HG03460 (cell line): Measurements from ENCODE around the gene ABHD17A.
"Not testable (repeated sequence)": the region's sequence is repeated elsewhere in the genome, so short reads cannot be mapped to it uniquely, and the experiment has no call there.

Experiments
- ATAC-seq: cut with Tn5 transposase; IDR thresholded peaks from one replicate; pipeline ENCODE4 v1.9.1; 2021; ENCODE audit not compliant: unreplicated experiment

Gene ABHD17A

DNA sequence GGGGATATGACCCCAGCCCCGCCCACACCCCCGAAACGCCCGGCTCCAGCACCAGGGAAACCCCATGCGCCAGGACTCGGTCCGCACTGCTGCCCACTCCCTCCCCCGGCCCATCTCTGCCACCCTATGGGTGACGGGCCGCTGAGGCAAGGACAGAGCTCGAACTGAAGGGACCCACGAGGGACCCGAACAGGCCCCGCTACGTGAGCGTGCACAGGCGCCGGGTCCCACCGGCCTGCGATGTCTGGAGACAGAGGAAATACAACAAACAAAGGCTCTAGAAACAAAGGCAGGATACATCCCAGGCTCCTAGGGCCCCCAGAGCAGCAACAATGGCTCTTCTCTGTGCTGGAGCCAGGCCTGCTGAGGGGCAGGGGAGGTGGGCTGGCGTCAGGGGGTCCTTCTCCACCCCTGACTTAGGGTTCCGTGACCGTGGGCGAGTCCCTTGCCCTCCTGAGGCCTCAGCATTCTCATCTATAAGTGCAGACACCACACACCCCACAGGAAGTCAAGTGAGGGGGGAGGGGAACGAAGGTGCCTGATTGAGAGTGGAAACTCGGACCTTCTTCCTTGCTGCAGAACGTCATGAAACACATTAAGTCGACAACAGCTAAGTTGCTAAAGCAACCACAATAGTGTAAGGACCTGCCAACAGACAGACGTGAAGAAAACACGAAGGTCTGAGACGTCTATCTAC lies 3.1 kb downstream of the ABHD17A start:
- no peak for ATAC-seq

GRCh38 chr19:1881393-1882088 lies 3.8 kb downstream of the ABHD17A start:
- ATAC-seq, result not testable (repeated sequence)

DNA sequence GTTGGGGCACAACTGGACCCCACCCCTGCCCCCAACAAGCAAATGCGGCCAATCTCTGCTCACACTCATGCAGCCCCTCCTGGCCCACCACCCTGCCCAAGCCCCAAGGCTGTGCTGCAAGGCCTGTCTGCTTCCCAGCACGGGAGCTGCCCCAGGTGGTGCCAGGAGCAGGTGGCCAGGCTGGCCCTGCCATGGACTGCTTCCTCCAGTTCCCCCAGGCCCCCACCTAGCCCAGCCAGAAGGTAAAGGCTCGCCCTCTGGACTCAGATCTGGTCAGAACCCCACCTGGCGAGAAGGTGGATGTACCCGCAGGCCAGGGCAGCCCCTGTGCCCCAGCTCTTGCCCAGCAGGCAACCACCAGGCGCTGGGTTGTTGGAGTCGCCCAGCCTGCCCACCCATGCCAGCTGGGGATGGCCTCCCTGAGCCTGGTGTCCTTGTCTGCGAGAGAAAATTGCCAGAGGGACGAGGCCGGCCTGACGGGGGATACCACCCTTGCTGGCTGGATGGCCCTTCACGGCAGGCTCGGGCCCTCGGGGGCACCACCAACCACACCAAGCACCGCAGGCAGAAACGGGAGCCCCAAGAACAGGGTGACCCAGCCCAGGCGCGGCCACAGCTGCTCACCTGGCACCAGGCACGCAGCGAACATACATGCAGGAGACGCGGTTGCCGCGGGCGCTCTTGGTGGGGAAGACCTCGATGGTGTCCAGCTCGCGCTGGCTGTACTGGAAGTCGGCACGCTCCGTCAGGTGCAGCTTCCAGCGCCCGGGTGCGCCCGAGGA lies 4.5 kb downstream of the ABHD17A start:
- no peak for ATAC-seq

GRCh38 chr19:1879982-1880381 lies 5.3 kb downstream of the ABHD17A start:
- ATAC-seq, result not testable (repeated sequence)

GRCh38 chr19:1878583-1878982 lies 6.7 kb downstream of the ABHD17A start:
- ATAC-seq, result not testable (repeated sequence)

GRCh38 chr19:1877280-1877660 lies 8.0 kb downstream of the ABHD17A start:
- ATAC-seq, result not testable (repeated sequence)

- peak; percentile 7 for ATAC-seq
These were observed 8.6 kb downstream of the ABHD17A start for GRCh38 chr19:1876496-1877279.

DNA sequence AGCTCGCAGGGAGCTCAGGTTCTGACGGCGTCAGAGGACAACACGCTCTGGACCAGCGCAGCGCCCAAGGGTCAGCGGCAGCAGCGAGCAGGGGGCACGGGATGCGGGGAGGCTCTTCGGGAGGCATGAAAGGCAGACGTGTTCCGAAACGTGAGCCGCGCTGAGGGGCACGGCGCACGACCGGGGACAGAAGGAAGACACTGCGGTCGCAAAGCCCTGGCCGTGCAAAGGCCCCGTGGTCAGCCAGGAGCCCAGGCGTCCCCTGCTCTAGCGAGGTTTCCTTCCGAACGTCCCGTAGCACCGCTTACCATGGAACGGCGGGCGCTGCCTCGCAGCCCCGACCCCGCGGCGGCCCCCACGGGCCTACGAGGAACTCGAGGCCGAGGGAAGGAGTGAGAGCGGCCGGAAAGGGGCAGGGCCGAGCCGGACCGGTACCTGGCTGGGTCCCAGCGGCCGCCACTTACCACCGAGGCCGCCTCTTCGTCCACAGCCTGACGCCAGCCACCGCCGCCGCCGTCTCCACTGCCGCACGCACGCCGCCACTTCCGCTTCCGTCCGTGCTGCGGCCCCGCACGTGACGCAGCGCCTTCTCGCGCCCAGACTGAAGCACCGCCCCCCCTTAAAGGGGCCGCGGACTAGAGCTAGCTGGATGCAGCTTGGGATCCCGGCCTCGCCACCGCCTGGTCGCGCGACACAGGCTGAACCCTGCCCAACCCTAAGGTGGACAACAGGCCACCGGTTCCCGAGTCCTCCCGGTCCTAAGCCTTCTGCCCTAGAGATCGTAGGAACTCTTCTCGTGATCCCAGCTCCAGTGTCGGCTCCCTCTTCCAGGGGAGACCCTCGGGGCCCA lies 9.4 kb downstream of the ABHD17A start:
- ATAC-seq, result peak; percentile 78

- not testable (repeated sequence) for ATAC-seq
These were observed 10.0 kb downstream of the ABHD17A start for GRCh38 chr19:1875265-1875645.

DNA sequence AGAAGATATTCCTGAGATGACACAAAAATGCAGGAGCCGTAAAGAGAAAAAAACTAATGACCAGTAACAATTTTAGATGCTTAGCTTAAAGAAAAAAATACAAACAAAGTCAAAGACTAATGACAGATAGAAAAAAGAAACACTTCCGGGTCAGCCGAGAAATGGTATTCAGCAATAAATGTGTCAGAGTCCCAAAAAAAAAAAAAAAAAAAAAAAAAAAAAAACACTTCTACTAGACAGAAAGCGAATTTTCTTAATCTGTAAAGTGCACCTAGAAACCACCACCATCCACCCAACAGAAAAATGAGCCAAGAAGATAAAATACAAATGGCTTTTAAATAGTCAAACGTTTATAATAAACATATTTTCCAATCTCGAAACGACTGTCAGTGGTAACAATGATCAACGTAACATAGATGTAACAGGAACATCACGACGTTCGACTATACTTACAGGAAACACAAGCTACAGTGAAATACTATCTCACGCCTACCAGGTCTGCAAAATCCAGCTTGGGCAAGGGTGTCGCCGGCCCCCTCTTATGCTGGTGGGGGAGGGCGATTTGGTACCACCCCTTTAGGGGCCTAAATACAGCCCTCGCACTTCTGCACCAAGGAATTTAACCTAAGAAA lies 10.6 kb downstream of the ABHD17A start:
- no peak for ATAC-seq

DNA sequence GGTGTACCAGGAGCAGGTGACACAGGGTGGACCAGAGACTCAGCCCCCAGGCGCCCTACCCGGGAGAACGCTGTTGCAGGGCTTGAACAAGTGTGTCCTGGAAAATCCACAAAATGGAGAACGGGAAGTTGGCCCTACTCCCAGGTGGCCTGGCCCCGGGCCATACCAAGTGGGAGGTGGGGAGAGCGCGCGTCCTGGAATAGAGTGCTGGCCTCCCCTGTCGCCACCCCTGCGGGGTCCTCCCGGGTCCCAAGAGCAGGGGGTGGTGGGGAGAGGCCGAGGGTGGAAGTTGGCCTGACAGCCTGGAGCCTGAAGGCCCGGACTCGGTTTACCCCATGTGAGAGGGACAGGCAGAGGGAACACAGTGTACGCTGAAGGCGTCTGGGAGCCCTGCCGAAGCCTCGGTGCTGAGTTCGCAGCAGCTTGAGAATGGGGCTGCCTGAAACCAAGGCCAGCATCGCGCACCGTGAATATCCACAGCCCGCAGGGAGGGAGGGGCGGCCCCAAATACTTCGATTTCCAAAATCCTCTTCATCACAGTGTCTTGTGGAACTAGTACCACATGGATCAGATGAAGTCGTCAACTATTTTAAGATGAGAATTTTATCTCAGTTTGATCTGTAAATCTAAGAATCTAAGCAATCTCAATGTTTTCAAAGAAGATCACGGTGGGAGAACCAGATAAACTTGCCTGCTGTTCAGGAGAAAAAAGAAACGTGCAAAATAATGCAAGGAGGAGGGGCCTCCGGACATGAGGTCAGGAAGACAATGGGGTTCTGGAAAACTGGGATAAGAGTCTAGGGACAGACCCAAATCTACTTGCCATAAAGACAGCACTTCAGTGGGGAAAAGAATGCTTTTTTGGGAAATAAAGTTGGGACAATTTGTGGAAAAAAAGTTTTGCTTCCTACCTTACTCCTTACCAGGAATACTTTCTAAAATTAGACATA lies 11.5 kb downstream of the ABHD17A start:
- ATAC-seq, result no peak

DNA sequence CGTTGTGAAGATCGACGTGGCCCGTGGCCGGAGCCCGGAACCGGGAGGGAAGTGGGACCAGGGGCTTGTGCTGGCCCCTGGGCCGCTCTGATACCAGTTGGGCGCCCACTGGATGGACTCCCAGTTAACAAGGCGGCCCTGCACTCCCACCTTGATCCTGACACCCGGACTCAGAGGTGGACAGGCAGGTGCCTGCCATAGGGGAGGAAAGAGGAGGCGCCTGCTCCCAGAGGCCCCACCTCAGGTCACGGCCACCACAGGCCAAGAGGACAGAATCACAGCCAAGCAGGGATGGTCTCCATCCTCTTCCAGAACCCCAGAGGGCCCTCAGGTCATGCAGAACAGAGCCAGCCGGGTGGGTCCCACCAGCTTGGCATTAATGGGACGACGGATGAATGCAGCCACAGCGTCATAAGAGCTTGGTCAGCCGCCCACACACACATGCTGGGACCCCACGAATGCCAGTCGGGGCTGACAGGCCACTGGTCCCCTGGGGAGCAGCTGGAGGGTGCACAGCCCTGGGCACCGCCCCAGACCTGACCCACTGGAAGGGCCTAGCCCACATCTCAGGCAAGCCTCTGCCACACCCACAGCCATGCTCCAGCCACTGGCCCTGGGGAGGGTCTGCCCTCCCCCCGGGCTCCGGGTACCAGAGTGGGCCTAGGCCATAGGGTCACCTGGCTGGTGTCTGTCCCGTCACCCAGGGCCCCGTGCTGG lies 12.3 kb downstream of the ABHD17A start:
- ATAC-seq, result no peak

DNA sequence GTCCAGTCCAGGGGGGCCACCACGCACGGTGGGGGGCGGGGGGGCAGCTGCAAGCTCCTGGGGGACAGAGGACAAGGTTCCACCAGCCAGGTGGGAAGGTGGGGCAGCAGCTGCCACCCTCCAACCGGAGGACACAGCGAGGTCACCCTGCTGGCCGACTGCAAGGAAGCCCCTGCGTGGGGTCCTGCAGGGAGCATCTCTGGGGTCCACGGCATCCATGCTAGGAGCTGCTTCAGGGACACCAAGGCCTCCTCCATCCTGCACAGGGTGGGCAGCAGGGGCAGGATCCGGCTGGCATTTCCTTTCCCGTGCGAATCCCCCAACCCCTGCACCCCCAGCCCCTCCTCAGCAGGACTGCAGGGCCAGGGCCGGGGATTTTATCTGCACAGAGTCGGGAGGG lies 13.7 kb downstream of the ABHD17A start:
- ATAC-seq, result no peak

GRCh38 chr19:1871140-1871597 lies 14.1 kb downstream of the ABHD17A start:
- no peak for ATAC-seq

- ATAC-seq, result no peak
These were observed 16.3 kb downstream of the ABHD17A start for GRCh38 chr19:1868971-1869370.

- no peak for ATAC-seq
These were observed 18.0 kb downstream of the ABHD17A start for GRCh38 chr19:1867349-1867724.

DNA sequence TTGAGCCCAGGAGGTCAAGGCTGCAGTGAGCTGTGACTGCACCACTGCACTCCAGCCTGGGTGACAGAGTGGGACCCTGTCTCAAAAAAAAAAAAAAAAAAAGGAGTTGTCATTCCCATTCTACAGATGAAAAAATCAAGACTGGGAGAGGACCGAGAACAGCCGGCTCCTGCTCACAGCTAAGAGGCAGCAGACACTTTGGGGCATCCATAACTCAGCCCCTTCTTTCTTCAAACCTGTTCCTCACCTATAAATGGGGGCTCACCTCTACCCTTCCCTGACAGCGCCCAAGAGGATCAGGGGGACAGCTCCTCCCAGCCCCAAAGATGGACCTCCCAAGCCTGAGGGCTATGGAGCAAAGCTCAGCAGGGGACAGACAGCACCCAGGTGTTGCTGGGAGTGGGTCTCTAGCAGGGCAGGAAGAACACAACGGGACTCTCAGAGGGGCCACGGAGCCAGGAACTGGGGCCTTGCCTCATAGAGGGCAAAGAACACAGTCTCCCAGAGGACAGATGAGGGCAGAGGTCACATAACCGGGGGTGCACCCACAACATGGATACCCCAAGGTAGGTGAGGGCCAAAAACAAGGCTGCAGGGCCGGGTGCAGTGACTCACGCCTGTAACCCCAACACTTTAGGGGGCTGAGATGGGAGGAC lies 18.5 kb downstream of the ABHD17A start:
- no peak for ATAC-seq
